Smooth muscle cell (in vitro differentiated cells): ENCODE measurements around the gene IL11RA. TPM values are rescaled to one million over a fixed set of nuclear protein-coding genes. Genes with fewer than 3 reads are reported as not detected.

Source experiments
- DNase-seq: peaks from one replicate; lab custom pipeline; 2025; ENCODE audit not compliant: unreplicated experiment; lab: John Stamatoyannopoulos, UW
- H2AFZ ChIP-seq: fragments of 200-600 bp; sonication (generic); 2 replicates; pipeline ENCODE4 v1.6.0; 2016; ENCODE audit warnings: antibody characterized with exemption, low read depth, mild to moderate bottlenecking
- H3F3A ChIP-seq: fragments of 200-600 bp; sonication (generic); 2 replicates; pipeline ENCODE4 v1.6.0; 2017; ENCODE audit warnings: antibody characterized with exemption, low read depth
- H3K27ac ChIP-seq: fragments of 200-600 bp; sonication (generic); 2 replicates; pipeline ENCODE4 v1.5.1; 2016; ENCODE audit warnings: low read depth, mild to moderate bottlenecking
- H3K27me3 ChIP-seq: fragments of 200-600 bp; sonication (generic); 2 replicates; pipeline ENCODE4 v1.6.1; 2016; ENCODE audit warnings: low read depth, mild to moderate bottlenecking
- H3K36me3 ChIP-seq: fragments of 200-600 bp; sonication (generic); 2 replicates; pipeline ENCODE4 v1.5.1; 2016; ENCODE audit warnings: low read depth
- H3K4me1 ChIP-seq: fragments of 200-600 bp; sonication (generic); 2 replicates; pipeline ENCODE4 v1.5.1; 2016; ENCODE audit warnings: low read depth
- H3K4me2 ChIP-seq: fragments of 200-600 bp; sonication (generic); 2 replicates; pipeline ENCODE4 v1.6.0; 2016; ENCODE audit warnings: mild to moderate bottlenecking
- H3K4me3 ChIP-seq: fragments of 200-600 bp; sonication (generic); 2 replicates; pipeline ENCODE4 v1.5.1; 2016; ENCODE audit warnings: mild to moderate bottlenecking
- H3K79me2 ChIP-seq: fragments of 200-600 bp; sonication (generic); 2 replicates; pipeline ENCODE4 v1.6.0; 2016; ENCODE audit warnings: low read depth, mild to moderate bottlenecking
- H3K9ac ChIP-seq: fragments of 200-600 bp; sonication (generic); 2 replicates; pipeline ENCODE4 v1.6.0; 2016; ENCODE audit warnings: low read depth
- H3K9me3 ChIP-seq: fragments of 200-600 bp; sonication (generic); replicated peaks from 2 replicates; pipeline ENCODE4 v1.5.1; 2016; ENCODE audit warnings: low read depth
- H4K20me1 ChIP-seq: fragments of 200-600 bp; sonication (generic); 2 replicates; pipeline ENCODE4 v1.6.0; 2016; ENCODE audit warnings: low read depth
- WGBS: methylation state at CpG from one replicate; pipeline ENCODE4 v1.1.7; 2016; ENCODE audit warnings: low lambda C conversion rate; 5-methylcytosine and 5-hydroxymethylcytosine counted together
- polyA plus RNA-seq: library from polyadenylated mRNA; unstranded; fragments of >200 nt; fragmentation: Nextera tagmentation; extraction: Ambion mirVana; gene quantifications from 2 replicates; pipeline ENCODE4 v1.2.1, GENCODE V29; 2016
- total RNA-seq: library from RNA; depleted of rRNA; stranded (reverse); fragments of >200 nt; gene quantifications from 2 replicates; pipeline ENCODE4 v1.2.3, GENCODE V29; 2014
- TF ChIP-seq, protein P1 (sequence below): fragments of 200-600 bp; sonication (generic); IDR thresholded peaks from 2 replicates; pipeline ENCODE4 v1.5.1; 2017; ENCODE audit warnings: borderline replicate concordance, mild to moderate bottlenecking, antibody characterized with exemption; ENCODE audit not compliant: insufficient read depth, poor library complexity, severe bottlenecking

The IL11RA gene
- total and polyA plus RNA-seq, 2 experiments from 2014 or later: 44.5 to 99.8 TPM

DNA sequence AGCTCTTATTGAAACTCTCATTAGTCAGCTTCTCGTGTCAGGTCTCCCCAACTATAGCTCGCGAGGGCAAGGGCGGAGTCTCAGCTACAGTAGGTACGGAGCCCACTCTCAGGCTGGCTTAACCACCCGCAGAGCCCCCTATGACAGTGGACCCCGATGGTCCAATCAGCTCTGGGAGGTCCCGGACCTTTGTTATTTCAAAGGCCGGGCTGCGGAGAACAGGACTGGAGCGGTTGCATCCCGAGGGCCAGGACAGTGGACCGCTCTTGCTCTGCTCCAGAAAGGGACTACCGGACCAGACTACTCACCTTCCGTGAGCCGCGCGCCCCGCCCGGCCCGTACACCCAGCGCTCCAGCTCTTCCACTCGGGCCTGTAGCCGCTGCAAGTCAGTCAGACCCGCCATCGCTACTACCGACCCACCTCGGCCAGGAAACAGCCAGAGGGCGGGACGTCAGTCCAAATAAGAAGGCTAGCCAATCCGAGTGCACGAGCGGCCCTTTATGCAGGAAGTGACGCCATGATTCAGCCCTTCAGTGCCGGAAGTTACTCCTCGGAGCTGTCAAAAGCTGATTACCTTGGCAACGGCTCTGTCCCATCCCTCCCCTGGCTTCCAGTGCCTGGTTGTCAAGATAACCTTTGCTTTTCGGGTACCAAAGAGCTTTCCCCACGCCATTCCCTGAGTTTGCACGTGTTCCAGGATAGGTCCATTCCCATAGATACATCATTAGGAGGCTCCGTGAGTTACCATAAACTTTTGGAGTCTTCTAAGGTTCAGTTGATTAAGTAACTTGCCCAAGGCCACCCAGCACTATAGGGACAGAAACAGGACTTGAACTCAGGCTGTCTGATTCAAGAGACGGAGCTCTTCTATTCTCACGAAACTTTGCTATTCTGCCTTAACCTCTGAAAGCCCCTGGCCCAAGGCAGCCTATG lies 31.7 kb upstream of the IL11RA start, which contains the start of gene DCTN3:
Gene DCTN3 (minus strand): TSS at position 435 of the 934 bp plus-strand sequence. CDS start 31 bp downstream, at position 404.
- H3K27ac ChIP-seq: no peak within 1 kb of the TSS
- H4K20me1 ChIP-seq: no peaks in the 10 kb centered on the region
- H3K4me2 ChIP-seq: peak within 1 kb of the TSS; percentile 96
- H2AFZ ChIP-seq: peak within 1 kb of the TSS; percentile 98
- WGBS: 9% methylated on average over 43 of the region's 43 CpGs
- peaks cover 16% of the 10 kb centered on the region for H3K27me3 ChIP-seq
- peaks cover 3% of the 10 kb centered on the region for H3K36me3 ChIP-seq
- H3F3A ChIP-seq: no peaks in the 10 kb centered on the region
- no peaks in the 10 kb centered on the region for H3K79me2 ChIP-seq
- TF ChIP-seq, protein P1, sequence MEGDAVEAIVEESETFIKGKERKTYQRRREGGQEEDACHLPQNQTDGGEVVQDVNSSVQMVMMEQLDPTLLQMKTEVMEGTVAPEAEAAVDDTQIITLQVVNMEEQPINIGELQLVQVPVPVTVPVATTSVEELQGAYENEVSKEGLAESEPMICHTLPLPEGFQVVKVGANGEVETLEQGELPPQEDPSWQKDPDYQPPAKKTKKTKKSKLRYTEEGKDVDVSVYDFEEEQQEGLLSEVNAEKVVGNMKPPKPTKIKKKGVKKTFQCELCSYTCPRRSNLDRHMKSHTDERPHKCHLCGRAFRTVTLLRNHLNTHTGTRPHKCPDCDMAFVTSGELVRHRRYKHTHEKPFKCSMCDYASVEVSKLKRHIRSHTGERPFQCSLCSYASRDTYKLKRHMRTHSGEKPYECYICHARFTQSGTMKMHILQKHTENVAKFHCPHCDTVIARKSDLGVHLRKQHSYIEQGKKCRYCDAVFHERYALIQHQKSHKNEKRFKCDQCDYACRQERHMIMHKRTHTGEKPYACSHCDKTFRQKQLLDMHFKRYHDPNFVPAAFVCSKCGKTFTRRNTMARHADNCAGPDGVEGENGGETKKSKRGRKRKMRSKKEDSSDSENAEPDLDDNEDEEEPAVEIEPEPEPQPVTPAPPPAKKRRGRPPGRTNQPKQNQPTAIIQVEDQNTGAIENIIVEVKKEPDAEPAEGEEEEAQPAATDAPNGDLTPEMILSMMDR: no peak
- peak within 1 kb of the TSS; percentile 87 for H3K9ac ChIP-seq
- H3K9me3 ChIP-seq: no peaks in the 10 kb centered on the region
- peak; percentile 42 for DNase-seq
- peak within 1 kb of the TSS; percentile 79 for H3K4me3 ChIP-seq
- peaks cover 13% of the 10 kb centered on the region for H3K4me1 ChIP-seq

DNA sequence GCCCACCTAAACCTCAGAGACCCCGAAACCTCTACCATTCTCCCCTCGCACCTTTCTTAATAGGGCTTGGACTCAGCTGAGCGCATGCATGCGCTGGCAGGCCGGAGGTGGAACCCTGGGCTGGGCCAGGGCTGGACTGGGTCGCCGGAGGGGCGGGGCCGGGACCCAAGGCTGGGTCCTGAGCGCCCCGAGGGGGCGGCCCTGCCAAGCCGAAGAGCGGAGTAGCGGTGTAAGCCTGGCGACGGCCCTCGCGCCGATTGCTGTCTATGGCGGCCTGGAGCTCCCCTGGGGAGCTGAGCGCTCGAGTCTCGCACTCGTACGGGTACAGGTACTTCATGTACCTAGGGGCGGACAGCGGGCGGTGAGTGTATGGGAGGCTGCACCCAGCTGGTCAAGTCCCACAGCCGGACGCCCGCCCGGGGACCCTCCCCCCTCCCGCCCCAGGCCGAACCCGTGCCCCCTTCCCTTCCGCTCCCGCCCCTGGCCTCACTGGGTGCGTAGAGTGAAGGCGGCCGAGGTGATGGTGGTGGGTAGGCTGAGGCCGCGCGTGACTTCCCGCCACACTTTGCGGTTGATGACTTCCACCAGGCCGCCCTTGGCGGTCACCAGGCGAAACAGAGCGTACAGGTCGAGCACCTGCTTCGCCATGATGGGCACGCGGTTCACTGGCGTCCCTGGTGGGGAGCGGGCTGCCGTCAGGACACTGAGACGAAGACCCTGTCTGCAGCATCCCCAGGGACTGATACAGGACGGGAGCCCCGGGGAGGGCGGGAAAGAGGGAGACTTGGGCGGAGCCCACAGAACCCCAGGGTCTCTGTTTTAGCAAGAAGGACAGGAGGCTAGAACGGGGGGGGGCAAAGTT lies 28.4 kb upstream of the IL11RA start:
- H3K27ac ChIP-seq: no peak overlapping the region
- peaks cover 49% of the 10 kb centered on the region for H3K27me3 ChIP-seq
- H3K9ac ChIP-seq: no peak overlapping the region
- H3K4me1 ChIP-seq: peaks cover 22% of the 10 kb centered on the region
- no peaks in the 10 kb centered on the region for H4K20me1 ChIP-seq
- no peaks in the 10 kb centered on the region for H3K36me3 ChIP-seq
- H3K4me2 ChIP-seq: no peak overlapping the region
- no peaks in the 10 kb centered on the region for H3K9me3 ChIP-seq
- H3F3A ChIP-seq: no peaks in the 10 kb centered on the region
- DNase-seq: no peak
- H2AFZ ChIP-seq: no peak overlapping the region
- WGBS: 90% methylated on average over 50 of the region's 63 CpGs
- H3K4me3 ChIP-seq: no peak overlapping the region
- no peaks in the 10 kb centered on the region for H3K79me2 ChIP-seq
- TF ChIP-seq, protein P1: no peak

DNA sequence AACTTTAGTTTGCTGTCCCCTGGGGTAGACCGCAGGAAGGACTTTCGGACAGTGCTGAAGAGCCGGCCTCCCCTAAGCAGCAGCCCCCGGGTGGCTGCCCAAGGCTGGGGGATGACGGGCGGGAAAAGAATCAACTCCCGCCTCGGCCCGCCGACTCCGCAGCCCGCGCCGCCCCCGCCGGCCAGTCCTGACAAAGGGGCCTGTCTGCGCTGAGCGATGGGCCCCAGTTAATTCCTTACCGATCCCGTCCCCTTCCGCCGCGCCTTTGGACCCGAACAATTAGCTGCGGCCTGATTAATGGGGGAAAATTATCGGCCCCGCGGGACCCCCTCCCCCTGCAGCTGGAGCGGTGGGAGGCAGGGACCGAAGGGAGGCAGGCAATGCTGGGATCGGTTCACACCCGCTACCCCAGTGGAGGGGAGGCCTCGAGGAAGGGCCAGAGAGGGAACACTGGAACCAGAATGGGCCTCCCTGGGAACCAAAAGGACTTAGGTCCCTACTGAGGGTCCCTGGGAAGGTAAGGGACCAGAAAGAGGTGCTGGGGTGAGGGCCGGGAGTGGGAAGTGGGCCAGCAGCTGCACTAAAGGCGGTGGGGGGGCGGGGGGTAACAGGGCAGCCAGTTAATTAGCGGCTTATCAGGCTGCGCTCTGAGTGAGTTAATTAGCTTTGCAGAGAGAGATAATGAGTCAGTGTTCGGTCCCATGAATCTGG lies 27.4 kb upstream of the IL11RA start:
- Histone ChIP-seq H3K4me2 (peak overlapping the region; percentile 40), H3K79me2 (no peaks in the 10 kb centered on the region), H3F3A (no peaks in the 10 kb centered on the region), H3K4me1 (peaks cover 27% of the 10 kb centered on the region), H3K27ac (no peak overlapping the region), H3K27me3 (peaks cover 59% of the 10 kb centered on the region), H4K20me1 (no peaks in the 10 kb centered on the region), H3K36me3 (no peaks in the 10 kb centered on the region), H3K4me3 (no peak overlapping the region), H2AFZ (peak overlapping the region; percentile 62), H3K9ac (no peak overlapping the region), H3K9me3 (no peaks in the 10 kb centered on the region)
- TF ChIP-seq, protein P1: no peak
- WGBS: 24% methylated on average over 37 of the region's 39 CpGs
- no peak for DNase-seq
